HEK293 (cell line): ENCODE measurements around the gene IL11RA.

Experiments used
- CTCF ChIP-seq: fragments of 450-650 bp; formaldehyde crosslinking; IDR thresholded peaks from 2 replicates; pipeline ENCODE4 v1.5.1; 2016; ENCODE audit warnings: missing biosample characterization, missing genetic modification characterization
- EGR2 ChIP-seq: fragments of 450-650 bp; formaldehyde crosslinking; IDR thresholded peaks from 2 replicates; pipeline ENCODE4 v1.5.1; 2016; ENCODE audit warnings: low read depth, missing biosample characterization, missing genetic modification characterization
- GLIS2 ChIP-seq: fragments of 450-650 bp; formaldehyde crosslinking; IDR thresholded peaks from 2 replicates; pipeline ENCODE4 v1.5.1; 2016; ENCODE audit warnings: missing biosample characterization, missing genetic modification characterization
- HOXD13 ChIP-seq: sonication (generic); formaldehyde crosslinking; IDR thresholded peaks from 2 replicates; pipeline ENCODE4 v1.8.0; 2022; ENCODE audit warnings: missing genetic modification reagents, borderline replicate concordance
- KLF1 ChIP-seq: fragments of 450-650 bp; formaldehyde crosslinking; IDR thresholded peaks from 2 replicates; pipeline ENCODE4 v1.5.1; 2016; ENCODE audit warnings: missing biosample characterization, missing genetic modification characterization
- KLF17 ChIP-seq: fragments of 450-650 bp; formaldehyde crosslinking; IDR thresholded peaks from 2 replicates; pipeline ENCODE4 v1.5.1; 2016; ENCODE audit warnings: missing biosample characterization, missing genetic modification characterization
- PATZ1 ChIP-seq: fragments of 450-650 bp; formaldehyde crosslinking; IDR thresholded peaks from 2 replicates; pipeline ENCODE4 v1.5.1; 2016; ENCODE audit warnings: missing biosample characterization, missing genetic modification characterization
- PRDM10 ChIP-seq: fragments of 450-650 bp; formaldehyde crosslinking; IDR thresholded peaks from 2 replicates; pipeline ENCODE4 v1.5.1; 2016; ENCODE audit warnings: missing biosample characterization, missing genetic modification characterization
- PRDM2 ChIP-seq: fragments of 450-650 bp; formaldehyde crosslinking; IDR thresholded peaks from 2 replicates; pipeline ENCODE4 v1.5.1; 2016; ENCODE audit warnings: missing biosample characterization, missing genetic modification characterization, borderline replicate concordance
- ZBTB17 ChIP-seq: fragments of 450-650 bp; formaldehyde crosslinking; IDR thresholded peaks from 2 replicates; pipeline ENCODE4 v1.5.1; 2016; ENCODE audit warnings: missing biosample characterization, missing genetic modification characterization
- ZBTB8A ChIP-seq: fragments of 450-650 bp; formaldehyde crosslinking; IDR thresholded peaks from 2 replicates; pipeline ENCODE4 v1.5.1; 2016; ENCODE audit warnings: missing biosample characterization, missing genetic modification characterization
- ZNF133 ChIP-seq: fragments of 450-650 bp; formaldehyde crosslinking; IDR thresholded peaks from 2 replicates; pipeline ENCODE4 v1.5.1; 2016; ENCODE audit warnings: missing biosample characterization, missing genetic modification characterization
- ZNF239 ChIP-seq: fragments of 450-650 bp; formaldehyde crosslinking; IDR thresholded peaks from 2 replicates; pipeline ENCODE4 v1.5.1; 2016; ENCODE audit warnings: missing biosample characterization, missing genetic modification characterization
- ZNF302 ChIP-seq: fragments of 450-650 bp; formaldehyde crosslinking; IDR thresholded peaks from 2 replicates; pipeline ENCODE4 v1.5.1; 2016; ENCODE audit warnings: missing biosample characterization, missing genetic modification characterization, low read depth
- ZNF324 ChIP-seq: fragments of 450-650 bp; formaldehyde crosslinking; IDR thresholded peaks from 2 replicates; pipeline ENCODE4 v1.5.1; 2016; ENCODE audit warnings: missing biosample characterization, missing genetic modification characterization
- ZNF341 ChIP-seq: fragments of 450-650 bp; formaldehyde crosslinking; IDR thresholded peaks from 2 replicates; pipeline ENCODE4; 2016; ENCODE audit warnings: low read depth, missing biosample characterization, missing genetic modification characterization
- ZNF404 ChIP-seq: fragments of 450-650 bp; formaldehyde crosslinking; IDR thresholded peaks from 2 replicates; pipeline ENCODE4 v1.5.1; 2017; ENCODE audit warnings: missing biosample characterization, missing genetic modification characterization
- ZNF449 ChIP-seq: fragments of 450-650 bp; formaldehyde crosslinking; IDR thresholded peaks from 2 replicates; pipeline ENCODE4 v1.5.1; 2017; ENCODE audit warnings: missing biosample characterization, mild to moderate bottlenecking, missing genetic modification characterization, moderate library complexity
- ZNF621 ChIP-seq: fragments of 450-650 bp; formaldehyde crosslinking; IDR thresholded peaks from 2 replicates; pipeline ENCODE4 v1.5.1; 2017; ENCODE audit warnings: missing biosample characterization, missing genetic modification characterization
- ZNF660 ChIP-seq: fragments of 450-650 bp; IDR thresholded peaks from 2 replicates; pipeline ENCODE4 v1.5.1; 2018; ENCODE audit warnings: missing biosample characterization, mild to moderate bottlenecking, missing genetic modification characterization
- ZNF76 ChIP-seq: fragments of 450-650 bp; formaldehyde crosslinking; IDR thresholded peaks from 2 replicates; pipeline ENCODE4; 2016; ENCODE audit warnings: low read depth, missing biosample characterization, missing genetic modification characterization, borderline replicate concordance

The IL11RA gene

GRCh38 chr9:34701023-34701768 is 49.2 kb downstream of the IL11RA start (continued):
- TF ChIP-seq PRDM2 (no peak), PRDM10 (tag by site-specific recombination) (0 out of 2 replicates have a peak, but pooled peaks have one; percentile 34), ZBTB17 (peak; percentile 80), ZNF660 (tag by site-specific recombination) (peak; percentile 58; the same call in 1 of the 2 replicates), ZNF76 (tag by site-specific recombination) (no peak; the same call in 1 of the 2 replicates), ZNF621 (tag by site-specific recombination) (no peak), KLF17 (tag by site-specific recombination) (0 out of 2 replicates have a peak, but pooled peaks have one; percentile 24), GLIS2 (tag by site-specific recombination) (peak; percentile 12; the same call in 1 of the 2 replicates), EGR2 (tag by site-specific recombination) (peak; percentile 27; the same call in 1 of the 2 replicates), ZNF133 (tag by site-specific recombination) (no peak), ZNF404 (tag by site-specific recombination) (no peak), PATZ1 (tag by site-specific recombination) (peak; percentile 63), KLF1 (tag by site-specific recombination) (peak; percentile 30; the same call in 1 of the 2 replicates), HOXD13 (no peak), ZNF324 (tag by site-specific recombination) (no peak), ZNF449 (0 out of 2 replicates have a peak, but pooled peaks have one; percentile 10), CTCF (peak; percentile 87), ZNF239 (no peak), ZBTB8A (tag by site-specific recombination) (peak; percentile 77), ZNF302 (no peak), ZNF341 (tag by site-specific recombination) (peak; percentile 43; the same call in 1 of the 2 replicates)
